Osteoblast (primary cell): ENCODE data around the gene CSHL1. TPM values are rescaled to one million over a fixed set of nuclear protein-coding genes. Genes with fewer than 3 reads are reported as not detected.
"Not testable (repeated sequence)": the region's sequence is repeated elsewhere in the genome, so short reads cannot be mapped to it uniquely, and the experiment has no call there.

Source experiments
- DNase-seq: peaks from one replicate; pipeline ENCODE4 v3.0.0; 2011; ENCODE audit warnings: low spot score, mixed read lengths; ENCODE audit not compliant: insufficient read length; ENCODE audit errors: missing footprints
- H2AFZ ChIP-seq: 2 replicates; pipeline ENCODE4 v1.6.0; 2011; ENCODE audit warnings: mild to moderate bottlenecking, low read length
- H3K27ac ChIP-seq: 2 replicates; pipeline ENCODE4 v1.5.1; 2011; ENCODE audit warnings: mild to moderate bottlenecking, low read depth, low read length, moderate library complexity
- H3K27me3 ChIP-seq: 2 replicates; pipeline ENCODE4 v1.6.0; 2012; ENCODE audit warnings: mild to moderate bottlenecking, control low read depth, inconsistent platforms, low read length, moderate library complexity; ENCODE audit not compliant: insufficient read depth
- H3K36me3 ChIP-seq: 2 replicates; pipeline ENCODE4 v1.5.1; 2011; ENCODE audit warnings: mild to moderate bottlenecking, low read length, control low read depth, moderate library complexity; ENCODE audit not compliant: insufficient read depth
- H3K4me1 ChIP-seq: 2 replicates; pipeline ENCODE4 v1.5.1; 2011; ENCODE audit warnings: mild to moderate bottlenecking, low read length, control low read depth, moderate library complexity; ENCODE audit not compliant: insufficient read depth
- H3K4me2 ChIP-seq: 2 replicates; pipeline ENCODE4 v1.6.0; 2011; ENCODE audit warnings: mild to moderate bottlenecking, low read length; ENCODE audit not compliant: insufficient read depth
- H3K4me3 ChIP-seq: fragments of 200-600 bp; sonication (generic); 3 replicates; pipeline ENCODE4 v1.5.1; 2012; ENCODE audit warnings: mild to moderate bottlenecking, low read length, inconsistent platforms; ENCODE audit not compliant: insufficient read depth
- H3K79me2 ChIP-seq: 2 replicates; pipeline ENCODE4 v1.6.0; 2012; ENCODE audit warnings: mild to moderate bottlenecking, low read length, control low read depth, inconsistent platforms; ENCODE audit not compliant: insufficient read depth
- H3K9me3 ChIP-seq: 2 replicates; pipeline ENCODE4 v1.5.1; 2011; ENCODE audit warnings: low read depth, low read length, control low read depth
- H4K20me1 ChIP-seq: 2 replicates; pipeline ENCODE4 v1.6.0; 2012; ENCODE audit warnings: mild to moderate bottlenecking, low read length, control low read depth; ENCODE audit not compliant: insufficient read depth
- CTCF ChIP-seq: IDR thresholded peaks from 2 replicates; pipeline ENCODE4 v1.5.1; 2011; ENCODE audit warnings: mild to moderate bottlenecking, low read depth, low read length, moderate library complexity; ENCODE audit errors: extremely low read depth
- total RNA-seq: library from RNA; depleted of rRNA; stranded (reverse); fragments of >200 nt; gene quantifications from 2 replicates; pipeline ENCODE4 v1.2.3, GENCODE V29; 2012

CSHL1 gene
- total RNA-seq, 1 donor, result not detected

GRCh38 chr17:63881935-63882601 lies 29.0 kb downstream of the CSHL1 start, which contains the start of gene GH2:
Gene GH2 (minus strand): TSS chr17:63881944. CDS start chr17:63881801, 143 bp downstream.
- Histone ChIP-seq H2AFZ (no peak within 1 kb of the TSS), H3K79me2 (no peaks in the 10 kb centered on the region), H3K27me3 (no peaks in the 10 kb centered on the region), H3K4me3 (no peak within 1 kb of the TSS), H3K4me1 (no peaks in the 10 kb centered on the region), H3K27ac (no peak within 1 kb of the TSS), H3K36me3 (no peaks in the 10 kb centered on the region), H3K4me2 (no peak within 1 kb of the TSS), H3K9me3 (no peaks in the 10 kb centered on the region), H4K20me1 (no peaks in the 10 kb centered on the region)
- TF ChIP-seq CTCF, result peak; percentile 51
- peak; percentile 93 for DNase-seq

GRCh38 chr17:63881337-63881736 lies 29.7 kb downstream of the CSHL1 start:
- DNase-seq, H3K4me2 ChIP-seq, H4K20me1 ChIP-seq, H3K9me3 ChIP-seq, H2AFZ ChIP-seq, H3K79me2 ChIP-seq, H3K27me3 ChIP-seq, H3K4me3 ChIP-seq, H3K27ac ChIP-seq, H3K4me1 ChIP-seq, H3K36me3 ChIP-seq: not testable (repeated sequence)

- H4K20me1 ChIP-seq, result no peaks in the 10 kb centered on the region
- DNase-seq, result no peak
- no peaks in the 10 kb centered on the region for H3K4me1 ChIP-seq
- H3K4me3 ChIP-seq, result no peak overlapping the region
- H3K27me3 ChIP-seq, result no peaks in the 10 kb centered on the region
- H2AFZ ChIP-seq, result no peak overlapping the region
- H3K4me2 ChIP-seq, result no peak overlapping the region
- TF ChIP-seq CTCF, result no peak
- no peaks in the 10 kb centered on the region for H3K36me3 ChIP-seq
- H3K9me3 ChIP-seq, result no peaks in the 10 kb centered on the region
- no peaks in the 10 kb centered on the region for H3K79me2 ChIP-seq
- no peak overlapping the region for H3K27ac ChIP-seq
Observed at GRCh38 chr17:63880706-63881105, 30.4 kb downstream of the CSHL1 start.

- H4K20me1 ChIP-seq, H3K27ac ChIP-seq, H3K27me3 ChIP-seq, H3K9me3 ChIP-seq, H3K4me1 ChIP-seq, H3K79me2 ChIP-seq, H3K4me3 ChIP-seq, H3K36me3 ChIP-seq, H2AFZ ChIP-seq, H3K4me2 ChIP-seq: not testable (repeated sequence)
- peak; percentile 31 for DNase-seq
Observed at GRCh38 chr17:63878413-63878812, 32.6 kb downstream of the CSHL1 start.

- H3K4me1 ChIP-seq, H3K4me3 ChIP-seq, H3K27ac ChIP-seq, H2AFZ ChIP-seq, H3K9me3 ChIP-seq, DNase-seq, H3K36me3 ChIP-seq, H3K4me2 ChIP-seq, H3K79me2 ChIP-seq, H4K20me1 ChIP-seq, H3K27me3 ChIP-seq: not testable (repeated sequence)
Observed at GRCh38 chr17:63874693-63875092, 36.4 kb downstream of the CSHL1 start.

- H3K4me3 ChIP-seq, H2AFZ ChIP-seq, H3K79me2 ChIP-seq, H3K4me1 ChIP-seq, DNase-seq, H3K4me2 ChIP-seq, H3K27ac ChIP-seq, H4K20me1 ChIP-seq, H3K9me3 ChIP-seq, H3K36me3 ChIP-seq, H3K27me3 ChIP-seq: not testable (repeated sequence)
Observed at GRCh38 chr17:63874061-63874626, 36.9 kb downstream of the CSHL1 start.

- H3K27me3 ChIP-seq, H3K4me1 ChIP-seq, H4K20me1 ChIP-seq: not testable (repeated sequence)
Observed at GRCh38 chr17:63873577-63873976, 37.5 kb downstream of the CSHL1 start, which contains the start of gene CSH2. Gene CSH2 (minus strand): TSS chr17:63873677. CDS start chr17:63873614, 63 bp downstream.

More at GRCh38 chr17:63873577-63873976, 37.5 kb downstream of the CSHL1 start, which contains the start of gene CSH2:
- not testable (repeated sequence) for H3K4me2 ChIP-seq, H3K27ac ChIP-seq, H2AFZ ChIP-seq, H3K9me3 ChIP-seq, H3K4me3 ChIP-seq, H3K79me2 ChIP-seq, DNase-seq, H3K36me3 ChIP-seq
